22Rv1 (cell line): ENCODE results near the gene PBX3.

Experiments used
- H3K27ac ChIP-seq: fragments of 450-650 bp; 2 replicates; pipeline ENCODE4 v1.5.1; 2017
- CTCF ChIP-seq: fragments of 450-650 bp; IDR thresholded peaks from 2 replicates; pipeline ENCODE4 v1.5.1; 2017; ENCODE audit warnings: mild to moderate bottlenecking
- ZFX ChIP-seq: fragments of 450-650 bp; IDR thresholded peaks from 2 replicates; pipeline ENCODE4 v1.6.1; 2017; ENCODE audit warnings: antibody characterized with exemption, borderline replicate concordance

Gene PBX3

GRCh38 chr9:125973547-125973946 is 226.4 kb downstream of the PBX3 start:
- H3K27ac ChIP-seq: no peak overlapping the region
- TF ChIP-seq ZFX: no peak
- no peak for TF ChIP-seq CTCF

GRCh38 chr9:125974705-125975104 is 227.5 kb downstream of the PBX3 start:
- TF ChIP-seq ZFX (no peak), CTCF (no peak)
- no peak overlapping the region for H3K27ac ChIP-seq

GRCh38 chr9:125977223-125977622 is 230.1 kb downstream of the PBX3 start:
- no peak for TF ChIP-seq ZFX
- TF ChIP-seq CTCF: no peak
- H3K27ac ChIP-seq: no peak overlapping the region

GRCh38 chr9:125979383-125979782 is 232.2 kb downstream of the PBX3 start:
- TF ChIP-seq ZFX (no peak), CTCF (no peak)
- no peak overlapping the region for H3K27ac ChIP-seq

- TF ChIP-seq CTCF (no peak), ZFX (no peak)
- no peak overlapping the region for H3K27ac ChIP-seq
These were observed 235.7 kb downstream of the PBX3 start for GRCh38 chr9:125982798-125983406.

GRCh38 chr9:125983681-125984080 is 236.5 kb downstream of the PBX3 start:
- TF ChIP-seq ZFX (no peak), CTCF (no peak)
- H3K27ac ChIP-seq: no peak overlapping the region

GRCh38 chr9:125984461-125984860 is 237.3 kb downstream of the PBX3 start:
- no peak for TF ChIP-seq ZFX
- no peak for TF ChIP-seq CTCF
- H3K27ac ChIP-seq: no peak overlapping the region
